Ectodermal cell (in vitro differentiated cells): ENCODE data around the gene ALS2. TPM values are rescaled to one million over a fixed set of nuclear protein-coding genes. Genes with fewer than 3 reads are reported as not detected.
"Not testable (repeated sequence)": the region's sequence is repeated elsewhere in the genome, so short reads cannot be mapped to it uniquely, and the experiment has no call there.

Experiments used
- H3K27ac ChIP-seq: 2 replicates; pipeline ENCODE4 v1.7.0; 2013; ENCODE audit warnings: mild to moderate bottlenecking, low read depth, low read length; ENCODE audit not compliant: insufficient read depth, poor library complexity, severe bottlenecking
- H3K27me3 ChIP-seq: 2 replicates; pipeline ENCODE4 v1.7.0; 2013; ENCODE audit warnings: mild to moderate bottlenecking, low read length; ENCODE audit not compliant: insufficient read depth, control insufficient read depth, poor library complexity, severe bottlenecking
- H3K36me3 ChIP-seq: one replicate; pipeline ENCODE4 v1.7.0; 2013; ENCODE audit warnings: low read length; ENCODE audit not compliant: control insufficient read depth, insufficient read depth
- H3K4me1 ChIP-seq: one replicate; pipeline ENCODE4 v1.7.0; 2013; ENCODE audit warnings: low read length; ENCODE audit not compliant: control insufficient read depth, insufficient read depth
- H3K4me3 ChIP-seq: 2 replicates; pipeline ENCODE4 v1.7.0; 2013; ENCODE audit warnings: low read depth, low read length, control low read depth; ENCODE audit not compliant: insufficient read depth
- H3K9me3 ChIP-seq: 2 replicates; pipeline ENCODE4 v1.7.0; 2013; ENCODE audit warnings: mild to moderate bottlenecking, low read length, moderate library complexity; ENCODE audit not compliant: control insufficient read depth
- WGBS, 2 experiments: methylation state at CpG; one replicate each; pipeline ENCODE4 v1.1.7; 2013; ENCODE audit warnings: missing lambda C conversion rate in 2 of 2; 5-methylcytosine and 5-hydroxymethylcytosine counted together
- polyA plus RNA-seq, 4 experiments: library from polyadenylated mRNA; stranded (reverse); fragments of 50-300 nt; gene quantifications; one replicate each; pipeline ENCODE4 v1.2.3, GENCODE V29; 2013

Gene ALS2
- polyA plus RNA-seq (2013, experiment 1 of 4): 41.9 TPM
- polyA plus RNA-seq (2013, experiment 2 of 4): 40.2 TPM
- 27.2 TPM for polyA plus RNA-seq (2013, experiment 3 of 4)
- 29.2 TPM for polyA plus RNA-seq (2013, experiment 4 of 4)

- whole genome bisulfite sequencing, 2 experiments: 0% methylated on average over 60 of the region's 60 CpGs
- H3K9me3 ChIP-seq: no peaks in the 10 kb centered on the region
Observed at GRCh38 chr2:201780674-201781493, at the start of gene ALS2. Gene ALS2 (minus strand): TSS chr2:201780933. CDS start chr2:201768885, 12,048 bp downstream.

GRCh38 chr2:201828220-201828619, 47.5 kb upstream of the ALS2 start:
- H3K9me3 ChIP-seq: no peaks in the 10 kb centered on the region
- H3K27me3 ChIP-seq: no peaks in the 10 kb centered on the region
- H3K4me1 ChIP-seq: no peaks in the 10 kb centered on the region
- no peak overlapping the region for H3K27ac ChIP-seq
- H3K4me3 ChIP-seq: no peak overlapping the region
- H3K36me3 ChIP-seq: no peaks in the 10 kb centered on the region
- 94 to 99% methylated on average over 2 of the region's 2 CpGs for WGBS, 2 experiments

More at GRCh38 chr2:201780674-201781493, at the start of gene ALS2:
- Histone ChIP-seq H3K4me3 (peak within 1 kb of the TSS; percentile 81), H3K36me3 (no peaks in the 10 kb centered on the region), H3K27ac (peak within 1 kb of the TSS; percentile 80), H3K4me1 (peaks cover 7% of the 10 kb centered on the region), H3K27me3 (no peaks in the 10 kb centered on the region)

- Histone ChIP-seq H3K27me3 (no peaks in the 10 kb centered on the region), H3K4me1 (no peaks in the 10 kb centered on the region), H3K9me3 (no peaks in the 10 kb centered on the region), H3K27ac (no peak overlapping the region), H3K36me3 (no peaks in the 10 kb centered on the region), H3K4me3 (no peak overlapping the region)
- 90 to 91% methylated on average over 3 of the region's 3 CpGs for WGBS, 2 experiments
Observed at GRCh38 chr2:201827621-201828020, 46.9 kb upstream of the ALS2 start.

GRCh38 chr2:201824212-201824611, 43.5 kb upstream of the ALS2 start:
- WGBS, 2 experiments: no CpG with 5 or more reads among the region's 1 CpG
- Histone ChIP-seq H3K4me1 (no peaks in the 10 kb centered on the region), H3K27me3 (no peaks in the 10 kb centered on the region), H3K27ac (no peak overlapping the region), H3K36me3 (no peaks in the 10 kb centered on the region), H3K4me3 (no peak overlapping the region), H3K9me3 (no peaks in the 10 kb centered on the region)

- Histone ChIP-seq H3K4me3 (no peak overlapping the region), H3K9me3 (no peaks in the 10 kb centered on the region), H3K27ac (no peak overlapping the region), H3K27me3 (no peaks in the 10 kb centered on the region), H3K36me3 (no peaks in the 10 kb centered on the region), H3K4me1 (no peaks in the 10 kb centered on the region)
- 91 to 96% methylated on average over 5 of the region's 5 CpGs for WGBS, 2 experiments
Observed at GRCh38 chr2:201821080-201821479, 40.3 kb upstream of the ALS2 start.

GRCh38 chr2:201820383-201821007, 39.8 kb upstream of the ALS2 start:
- WGBS, 2 experiments: 93 to 94% methylated on average over 4 of the region's 4 CpGs
- no peak overlapping the region for H3K27ac ChIP-seq
- H3K9me3 ChIP-seq: no peaks in the 10 kb centered on the region
- H3K4me3 ChIP-seq: no peak overlapping the region
- H3K4me1 ChIP-seq: no peaks in the 10 kb centered on the region
- H3K27me3 ChIP-seq: no peaks in the 10 kb centered on the region
- no peaks in the 10 kb centered on the region for H3K36me3 ChIP-seq

GRCh38 chr2:201816657-201817575, 36.2 kb upstream of the ALS2 start:
- Histone ChIP-seq H3K27ac (no peak overlapping the region), H3K4me3 (no peak overlapping the region), H3K27me3 (no peaks in the 10 kb centered on the region), H3K4me1 (no peaks in the 10 kb centered on the region), H3K36me3 (no peaks in the 10 kb centered on the region), H3K9me3 (no peaks in the 10 kb centered on the region)
- 89 to 97% methylated on average over 3 to 4 of the region's 5 CpGs for WGBS, 2 experiments

GRCh38 chr2:201813996-201814760, 33.4 kb upstream of the ALS2 start:
- no peaks in the 10 kb centered on the region for H3K9me3 ChIP-seq
- no peak overlapping the region for H3K4me3 ChIP-seq
- WGBS, 2 experiments: 88 to 96% methylated on average over 9 of the region's 9 CpGs
- H3K27ac ChIP-seq: no peak overlapping the region
- no peaks in the 10 kb centered on the region for H3K27me3 ChIP-seq
- H3K4me1 ChIP-seq: no peaks in the 10 kb centered on the region
- H3K36me3 ChIP-seq: no peaks in the 10 kb centered on the region

- not testable (repeated sequence) for H3K27ac ChIP-seq, H3K9me3 ChIP-seq, H3K27me3 ChIP-seq, H3K36me3 ChIP-seq, H3K4me3 ChIP-seq
- WGBS, 2 experiments: 92 to 95% methylated on average over 7 of the region's 7 CpGs
- peaks cover 12% of the 10 kb centered on the region for H3K4me1 ChIP-seq
Observed at GRCh38 chr2:201810604-201811003, 29.9 kb upstream of the ALS2 start.
